GM13977 (cell line): ENCODE measurements around the gene GGA2.

Source experiments
- DNase-seq: peaks from one replicate; pipeline ENCODE4 v3.0.0; 2012; ENCODE audit warnings: low spot score
- in situ Hi-C: fragments of 300-500 bp; cut with MboI; formaldehyde crosslinking; loops from one replicate; pipeline ENCODE4 v1.12.0; 2022; ENCODE audit warnings: low sequenced_read_pairs, low pct_unique_long_range_greater_than_20kb, mixed read lengths, inconsistent platforms; ENCODE audit not compliant: unreplicated experiment
- TF ChIP-seq, protein P1 (sequence below): IDR thresholded peaks from 2 replicates; pipeline ENCODE4 v1.5.1; 2012; ENCODE audit warnings: mild to moderate bottlenecking, control low read depth; ENCODE audit not compliant: insufficient read depth; ENCODE audit errors: extremely low read depth, missing control alignments

Gene GGA2

DNA sequence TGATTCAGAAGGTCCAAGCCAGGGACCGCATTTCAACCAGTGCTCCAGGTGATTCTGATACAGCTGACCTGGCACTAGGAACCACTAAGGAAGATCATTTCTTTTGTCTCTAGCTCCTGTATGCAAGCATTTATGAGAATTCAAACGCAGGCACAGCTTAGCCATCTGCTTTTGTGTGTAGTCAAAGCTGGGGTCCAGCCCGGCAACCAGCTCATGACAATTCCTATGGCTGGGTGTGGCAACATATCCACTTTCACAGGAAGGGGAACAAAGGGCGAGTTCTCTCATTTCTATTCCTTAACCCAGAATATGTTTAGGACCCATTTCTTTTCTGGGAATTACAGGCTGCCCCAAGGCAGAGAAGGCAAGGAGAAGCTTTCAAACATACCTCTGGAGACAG is 30.0 kb downstream of the GGA2 start:
- no peak for DNase-seq
- TF ChIP-seq, protein P1, sequence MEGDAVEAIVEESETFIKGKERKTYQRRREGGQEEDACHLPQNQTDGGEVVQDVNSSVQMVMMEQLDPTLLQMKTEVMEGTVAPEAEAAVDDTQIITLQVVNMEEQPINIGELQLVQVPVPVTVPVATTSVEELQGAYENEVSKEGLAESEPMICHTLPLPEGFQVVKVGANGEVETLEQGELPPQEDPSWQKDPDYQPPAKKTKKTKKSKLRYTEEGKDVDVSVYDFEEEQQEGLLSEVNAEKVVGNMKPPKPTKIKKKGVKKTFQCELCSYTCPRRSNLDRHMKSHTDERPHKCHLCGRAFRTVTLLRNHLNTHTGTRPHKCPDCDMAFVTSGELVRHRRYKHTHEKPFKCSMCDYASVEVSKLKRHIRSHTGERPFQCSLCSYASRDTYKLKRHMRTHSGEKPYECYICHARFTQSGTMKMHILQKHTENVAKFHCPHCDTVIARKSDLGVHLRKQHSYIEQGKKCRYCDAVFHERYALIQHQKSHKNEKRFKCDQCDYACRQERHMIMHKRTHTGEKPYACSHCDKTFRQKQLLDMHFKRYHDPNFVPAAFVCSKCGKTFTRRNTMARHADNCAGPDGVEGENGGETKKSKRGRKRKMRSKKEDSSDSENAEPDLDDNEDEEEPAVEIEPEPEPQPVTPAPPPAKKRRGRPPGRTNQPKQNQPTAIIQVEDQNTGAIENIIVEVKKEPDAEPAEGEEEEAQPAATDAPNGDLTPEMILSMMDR = no peak
- in situ Hi-C loops = no loop called here

GRCh38 chr16:23479138-23479537 is 31.2 kb downstream of the GGA2 start:
- in situ Hi-C loops = no loop called here
- DNase-seq = no peak
- TF ChIP-seq, protein P1 = no peak

GRCh38 chr16:23478566-23478965 is 31.7 kb downstream of the GGA2 start:
- in situ Hi-C loops = no loop called here
- TF ChIP-seq, protein P1 = no peak
- DNase-seq = no peak

- TF ChIP-seq, protein P1 = no peak
- in situ Hi-C loops = no loop called here
- DNase-seq = no peak
Observed at GRCh38 chr16:23476289-23476688, 34.0 kb downstream of the GGA2 start.

DNA sequence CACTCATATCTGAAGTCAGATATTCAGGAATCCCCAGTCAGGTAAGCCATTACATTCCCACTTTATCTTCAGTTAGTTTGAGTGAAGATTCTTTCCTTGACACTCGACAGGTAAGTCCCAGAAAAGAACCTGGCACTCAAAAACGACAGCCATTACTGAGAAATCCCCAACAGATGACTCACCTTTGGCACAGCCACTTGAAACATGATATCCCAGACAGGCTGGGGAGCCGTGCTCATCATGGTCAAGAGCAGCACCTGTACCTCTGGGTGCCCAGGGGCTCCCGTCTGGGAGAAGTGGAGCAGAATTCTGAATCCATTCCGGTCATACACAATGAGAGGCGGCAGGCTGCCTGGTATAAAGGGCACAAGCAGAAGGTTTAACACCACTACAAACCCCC is 40.5 kb downstream of the GGA2 start:
- in situ Hi-C loops = no loop called here
- DNase-seq = no peak
- TF ChIP-seq, protein P1 = no peak

DNA sequence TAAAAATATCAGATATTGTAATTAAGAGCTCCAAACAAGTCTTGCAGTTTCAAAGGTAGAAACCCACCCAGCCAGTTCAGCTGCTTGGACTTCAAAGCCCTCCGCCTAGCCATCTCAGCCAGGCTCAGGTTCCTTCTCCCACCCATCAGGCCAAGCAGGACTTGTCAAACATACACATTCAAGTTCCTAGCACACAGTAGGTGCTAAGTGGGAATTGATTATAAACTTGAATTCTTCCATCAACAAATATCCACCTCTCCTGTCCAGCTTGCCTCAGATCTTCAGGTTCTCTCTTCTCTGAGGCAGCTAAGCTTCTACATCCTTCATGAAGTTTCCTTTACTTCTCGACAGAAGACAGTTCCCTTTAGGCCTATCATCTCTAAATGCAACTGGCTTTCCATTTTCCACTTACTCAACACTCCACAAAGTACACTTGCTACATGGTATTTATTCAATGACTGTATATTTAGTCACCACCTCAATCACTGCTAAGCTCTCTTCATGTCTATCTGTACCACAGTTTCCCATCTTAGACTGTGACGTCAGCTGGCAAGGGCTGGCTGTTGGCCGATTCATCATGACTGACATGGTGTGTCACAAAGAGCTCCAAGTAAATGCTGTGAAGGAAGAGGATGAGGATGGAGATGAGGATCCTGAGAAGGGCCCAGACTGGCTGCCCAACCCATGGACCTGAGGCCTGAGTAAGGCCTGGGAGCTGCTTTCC is 44.0 kb downstream of the GGA2 start:
- TF ChIP-seq, protein P1 = no peak
- in situ Hi-C loops = no loop called here
- no peak for DNase-seq
